OCI-LY7 (cell line): ENCODE results near the gene FGD2.

ENCODE experiments used
- CTCF ChIP-seq: fragments of 200-600 bp; sonication (generic); conservative IDR thresholded peaks from 2 replicates; pipeline ENCODE4 v1.5.1; 2014; ENCODE audit warnings: mild to moderate bottlenecking, antibody characterized with exemption, low read length, moderate library complexity, mixed read lengths
- EZH2phosphoT487 ChIP-seq: fragments of 200-600 bp; sonication (generic); IDR thresholded peaks from 2 replicates; pipeline ENCODE4 v1.6.1; 2018; ENCODE audit warnings: low read depth, borderline replicate concordance, mild to moderate bottlenecking, mixed run types, antibody characterized with exemption, low read length, moderate library complexity, mixed read lengths

- TF ChIP-seq CTCF: no peak
- TF ChIP-seq EZH2phosphoT487: no peak
Measured at GRCh38 chr6:37007340-37008043, 2.0 kb downstream of the FGD2 start.
